Measurements from ENCODE around the gene HTRA2.

GRCh38 chr2:74536166-74536950 is 6.6 kb downstream of the HTRA2 start:
- TF ChIP-seq POLR2A (IDR thresholded peaks at IDR 0.05; ENCODE audit: low read depth, low read length) (no peak), TAF1 (IDR thresholded peaks at IDR 0.05; ENCODE audit: low read depth, low read length) (no peak)
